HepG2 (cell line): Measurements from ENCODE around the gene CPT1A.

Experiments used
- CBX5 ChIP-seq: sonication (generic); formaldehyde crosslinking; IDR thresholded peaks from 2 replicates; pipeline ENCODE4 v1.4.0; 2020; ENCODE audit warnings: missing genetic modification reagents, borderline replicate concordance
- CTCF ChIP-seq: sonication (generic); formaldehyde crosslinking; IDR thresholded peaks from 2 replicates; pipeline ENCODE4 v1.5.0; 2020; ENCODE audit warnings: mild to moderate bottlenecking, missing genetic modification reagents, moderate library complexity
- E2F1 ChIP-seq: sonication (generic); formaldehyde crosslinking; IDR thresholded peaks from 2 replicates; pipeline ENCODE4 v1.5.0; 2020; ENCODE audit warnings: missing genetic modification reagents
- EED ChIP-seq: sonication (generic); formaldehyde crosslinking; IDR thresholded peaks from 2 replicates; pipeline ENCODE4 v1.5.0; 2020; ENCODE audit warnings: mild to moderate bottlenecking, missing genetic modification reagents
- FOXO1 ChIP-seq: sonication (generic); formaldehyde crosslinking; IDR thresholded peaks from 2 replicates; pipeline ENCODE4 v1.4.0; 2020; ENCODE audit warnings: missing genetic modification reagents
- HDAC2 ChIP-seq: sonication (generic); formaldehyde crosslinking; IDR thresholded peaks from 2 replicates; pipeline ENCODE4 v1.4.0; 2020; ENCODE audit warnings: missing genetic modification reagents
- SRF ChIP-seq: IDR thresholded peaks from 2 replicates; pipeline ENCODE4 v1.6.1; 2011; ENCODE audit warnings: mild to moderate bottlenecking, low read depth, low read length, moderate library complexity
- TAF15 ChIP-seq: fragments of 200-400 bp; formaldehyde crosslinking; IDR thresholded peaks from one replicate; pipeline ENCODE4 v1.6.1; 2018; ENCODE audit warnings: mild to moderate bottlenecking, low read depth, low read length; ENCODE audit not compliant: poor library complexity, severe bottlenecking
- ZBTB1 ChIP-seq: sonication (generic); formaldehyde crosslinking; IDR thresholded peaks from 2 replicates; pipeline ENCODE4 v1.4.0; 2020; ENCODE audit warnings: missing genetic modification reagents, borderline replicate concordance
- ZBTB40 ChIP-seq, 2 experiments: fragments of 450-650 bp in 1 of 2; sonication (generic) in 1 of 2; formaldehyde crosslinking in 1 of 2; IDR thresholded peaks; 2 replicates each; pipeline versions ENCODE4 v1.6.1 to v1.8.0; 2016 to 2022; ENCODE audit warnings: antibody characterized with exemption in 1 of 2, mild to moderate bottlenecking in 1 of 2, missing genetic modification reagents in 1 of 2
- ZNF503 ChIP-seq: sonication (generic); formaldehyde crosslinking; IDR thresholded peaks from 2 replicates; pipeline ENCODE4 v1.4.0; 2020; ENCODE audit warnings: missing genetic modification reagents
- ZNF75D ChIP-seq: sonication (generic); formaldehyde crosslinking; IDR thresholded peaks from 2 replicates; pipeline ENCODE4 v1.8.1; 2023; ENCODE audit warnings: missing genetic modification reagents, mild to moderate bottlenecking, borderline replicate concordance

DNA sequence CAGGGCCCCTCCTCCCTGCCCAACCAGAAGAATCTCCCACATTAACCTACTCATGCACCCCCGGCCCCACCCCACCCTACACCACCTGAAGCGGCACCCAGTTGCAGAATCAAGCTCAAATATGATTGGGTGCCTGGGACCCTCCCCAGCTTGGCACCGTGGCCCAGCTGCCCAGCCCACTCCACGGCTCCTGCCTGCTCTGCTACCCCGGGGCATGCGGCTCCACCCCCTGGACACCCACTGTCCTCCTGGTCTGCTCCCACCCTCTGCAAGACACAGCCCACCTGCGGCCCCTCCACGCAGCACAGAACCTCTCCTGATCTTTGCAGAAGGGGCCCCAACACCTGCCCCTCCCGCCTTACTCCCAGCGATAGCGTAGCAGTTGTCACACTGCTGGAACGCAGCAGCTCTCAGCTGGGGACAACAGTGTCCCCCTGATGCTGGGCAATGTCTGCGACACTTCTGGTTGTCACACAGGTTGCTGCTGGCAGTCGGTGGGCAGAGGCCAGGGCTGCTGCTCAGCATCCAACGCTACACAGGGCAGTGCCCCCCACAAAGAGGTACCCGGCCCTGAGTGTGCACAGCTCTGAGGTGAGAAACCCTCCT, 58.4 kb downstream of the CPT1A start:
- TF ChIP-seq CTCF (CRISPR knock-in tag) (no peak), ZNF503 (CRISPR knock-in tag) (no peak), E2F1 (no peak), SRF (no peak), ZNF75D (CRISPR knock-in tag) (no peak), FOXO1 (CRISPR knock-in tag) (no peak), EED (no peak), TAF15 (no peak), ZBTB40 (IDR thresholded peaks at IDR 0.05) (no peak), ZBTB40 (CRISPR knock-in tag; IDR thresholded peaks at IDR 0.05) (no peak), HDAC2 (CRISPR knock-in tag) (no peak), ZBTB1 (no peak), CBX5 (CRISPR knock-in tag) (no peak)
